ENCODE measurements around the gene KPNB1.

KPNB1 gene

DNA sequence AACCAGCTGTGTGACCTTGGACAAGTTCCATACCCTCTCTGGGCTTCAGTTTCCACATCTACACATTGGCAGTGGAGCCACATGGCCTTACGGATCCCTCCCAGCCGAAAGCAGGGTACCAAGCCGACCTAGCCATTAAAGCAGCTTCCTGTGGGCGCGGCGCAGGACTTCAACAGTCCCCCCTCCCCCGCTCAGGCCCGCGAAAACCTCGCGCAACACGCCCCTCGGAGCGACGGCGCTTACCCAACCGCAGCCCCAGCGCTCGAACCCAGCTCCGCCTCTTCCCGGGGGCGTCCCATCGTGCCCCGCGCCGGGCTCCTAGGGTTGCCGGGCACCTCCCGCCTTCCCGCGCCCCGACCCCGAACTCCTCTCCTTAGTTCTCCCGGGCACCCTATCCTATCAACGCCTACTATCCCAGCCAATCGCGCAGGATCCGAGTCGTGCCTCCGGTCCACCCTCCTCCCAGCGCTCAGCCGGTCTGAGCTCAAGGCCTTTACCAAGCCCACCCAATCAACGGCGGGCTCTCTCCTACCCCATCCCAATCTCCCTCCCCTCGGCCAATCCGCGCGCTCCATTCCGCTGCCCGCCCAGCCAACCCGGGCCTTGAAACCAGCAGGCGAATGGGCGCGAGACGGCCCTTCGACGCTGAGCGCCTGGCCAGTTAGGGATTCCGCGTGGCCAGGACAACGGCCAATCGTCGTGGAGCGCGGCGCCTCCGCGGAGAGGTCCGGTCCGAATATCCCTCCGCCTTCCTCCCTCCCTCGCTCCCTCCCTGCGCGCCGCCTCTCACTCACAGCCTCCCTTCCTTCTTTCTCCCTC lies at the start of gene KPNB1:
Gene KPNB1 (plus strand): TSS at position 767 of the 819 bp plus-strand sequence. CDS start 326 bp downstream, outside the sequence.
- in situ Hi-C loops (cut with HindIII; ENCODE audit: low sequenced_read_pairs), result no loop called here

DNA sequence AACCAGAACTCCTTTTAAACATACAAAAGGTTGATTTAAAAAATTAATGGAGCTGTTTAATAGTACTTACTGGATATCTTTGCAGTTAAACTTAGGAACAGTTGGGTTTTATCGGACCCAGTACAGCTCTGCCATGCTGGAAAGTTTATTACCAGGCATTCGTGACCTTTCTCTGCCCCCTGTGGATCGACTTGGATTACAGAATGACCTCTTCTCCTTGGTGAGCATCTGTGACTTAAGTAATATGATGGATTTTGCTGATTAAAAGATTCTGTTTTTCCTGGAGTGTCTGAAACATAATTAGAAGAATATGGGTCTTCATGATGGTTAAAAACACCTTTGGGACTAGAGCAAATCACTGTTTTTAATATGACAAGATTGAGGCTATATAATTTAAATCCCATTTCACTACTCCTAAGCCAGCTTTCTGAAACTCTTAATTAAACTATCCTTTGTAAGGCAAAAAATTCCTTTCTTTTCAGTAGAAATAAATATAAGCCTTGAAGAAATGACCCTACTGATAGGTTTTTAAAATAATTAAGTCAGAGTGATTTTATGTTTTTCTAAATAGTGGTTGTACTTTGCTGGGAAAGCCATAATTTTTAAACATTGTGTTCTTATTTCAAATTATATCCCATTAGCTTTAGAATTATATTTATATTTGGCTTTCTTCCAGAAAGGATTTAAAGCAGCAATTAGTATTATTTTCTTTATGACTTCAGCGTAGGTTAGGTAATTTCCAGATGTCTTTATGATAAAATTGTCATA lies 45.7 kb upstream of the KPNB1 start:
- in situ Hi-C loops (cut with HindIII; ENCODE audit: low sequenced_read_pairs), result no loop called here

DNA sequence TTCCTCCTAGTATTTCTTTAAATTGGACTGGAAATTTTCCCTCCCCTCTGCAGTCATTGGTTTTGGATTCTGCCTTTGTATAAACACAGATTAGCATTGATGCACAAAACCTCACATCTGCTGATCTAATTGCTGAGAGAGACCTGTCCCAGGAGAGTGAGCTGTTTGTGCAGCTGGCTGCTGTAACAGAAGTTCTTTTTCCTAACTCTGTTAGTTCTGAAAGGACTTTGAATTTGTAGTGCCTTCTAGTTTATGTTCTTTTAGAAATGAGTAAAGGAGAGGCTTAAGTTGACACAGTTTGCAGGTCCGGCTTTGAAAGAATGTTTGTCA lies 45.2 kb upstream of the KPNB1 start:
- in situ Hi-C loops (cut with HindIII; ENCODE audit: low sequenced_read_pairs), result no loop called here

DNA sequence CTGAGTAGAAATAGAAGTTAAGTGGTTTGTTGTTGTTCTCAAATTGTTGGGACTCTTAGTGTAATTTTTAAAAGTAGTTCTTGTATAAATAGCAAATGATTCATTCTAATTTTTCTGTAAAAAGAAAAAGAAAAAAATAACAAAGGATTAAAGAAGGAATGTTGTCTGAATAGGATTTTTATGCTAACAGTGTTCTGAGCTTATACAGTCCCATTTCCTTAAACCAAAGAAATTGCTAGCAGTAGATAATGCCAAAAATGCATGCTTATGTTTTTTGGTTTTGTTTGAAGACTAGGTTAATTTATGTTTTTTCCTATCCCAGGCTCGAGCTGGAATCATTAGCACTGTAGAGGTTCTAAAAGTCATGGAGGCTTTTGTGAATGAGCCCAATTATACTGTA lies 44.7 kb upstream of the KPNB1 start:
- in situ Hi-C loops (cut with HindIII; ENCODE audit: low sequenced_read_pairs), result no loop called here

DNA sequence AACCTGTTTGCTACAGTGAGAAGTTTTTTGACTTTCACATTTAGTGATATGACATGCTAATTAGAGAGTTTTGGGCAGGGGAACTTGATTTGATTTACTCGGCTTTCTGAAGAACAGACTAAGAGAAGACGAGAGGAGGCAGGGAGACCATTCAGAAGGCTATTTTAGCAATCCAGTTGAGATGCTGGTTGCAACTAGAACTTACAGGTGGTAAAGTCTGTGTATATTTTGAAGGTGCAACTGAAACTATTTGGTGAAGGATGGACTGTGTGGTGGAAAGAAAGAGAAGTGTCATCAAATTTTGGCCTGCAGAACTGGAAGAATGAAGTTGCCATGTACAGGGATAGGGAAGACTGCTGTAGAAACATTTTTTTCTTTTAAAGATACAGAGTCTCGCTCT lies 42.2 kb upstream of the KPNB1 start:
- in situ Hi-C loops (cut with HindIII; ENCODE audit: low sequenced_read_pairs), result no loop called here

DNA sequence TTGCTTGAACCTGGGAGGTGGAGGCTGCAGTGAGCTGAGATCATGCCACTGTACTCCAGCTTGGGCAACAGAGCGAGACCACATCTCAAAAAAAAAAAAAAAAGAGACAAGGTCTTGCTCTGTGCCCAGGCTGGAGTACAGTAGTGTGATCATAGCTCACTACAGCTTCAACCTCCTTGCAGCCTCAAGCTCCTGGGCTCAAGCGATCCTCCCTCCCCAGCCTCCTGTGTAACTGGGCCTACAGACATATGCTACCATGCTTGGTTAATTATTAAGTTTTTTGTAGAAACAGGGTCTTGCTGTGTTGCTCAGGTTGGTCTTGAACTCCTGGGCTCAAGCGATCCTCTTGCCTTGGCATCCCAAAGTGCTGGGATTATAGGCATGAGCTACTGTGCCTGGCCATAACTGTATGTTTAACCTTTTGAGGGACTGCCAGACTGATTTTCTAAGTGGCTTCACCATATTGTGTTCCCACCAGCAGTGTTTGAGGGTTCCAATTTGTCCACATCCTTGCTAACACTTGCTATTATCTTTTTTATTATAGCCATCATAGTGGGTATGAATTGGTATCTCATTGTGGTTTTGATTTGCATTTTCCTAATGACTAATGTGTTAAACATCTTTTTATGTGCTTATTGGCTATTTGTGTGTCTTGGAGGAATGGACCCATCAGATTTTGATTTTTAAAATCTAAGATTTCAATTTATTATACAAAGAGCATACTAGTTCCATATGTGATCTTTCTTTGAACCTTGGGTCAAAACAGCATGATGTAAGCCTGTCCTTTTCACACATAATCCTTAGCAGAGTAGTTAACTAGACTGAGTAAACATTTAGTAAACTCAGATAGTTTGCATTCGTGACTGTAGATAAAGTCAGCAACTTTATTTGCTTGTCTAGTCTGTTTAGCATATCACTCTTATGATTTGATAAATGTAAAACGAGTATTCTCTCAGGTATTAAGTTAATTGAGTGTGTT lies 38.1 kb upstream of the KPNB1 start:
- in situ Hi-C loops (cut with HindIII; ENCODE audit: low sequenced_read_pairs), result no loop called here

DNA sequence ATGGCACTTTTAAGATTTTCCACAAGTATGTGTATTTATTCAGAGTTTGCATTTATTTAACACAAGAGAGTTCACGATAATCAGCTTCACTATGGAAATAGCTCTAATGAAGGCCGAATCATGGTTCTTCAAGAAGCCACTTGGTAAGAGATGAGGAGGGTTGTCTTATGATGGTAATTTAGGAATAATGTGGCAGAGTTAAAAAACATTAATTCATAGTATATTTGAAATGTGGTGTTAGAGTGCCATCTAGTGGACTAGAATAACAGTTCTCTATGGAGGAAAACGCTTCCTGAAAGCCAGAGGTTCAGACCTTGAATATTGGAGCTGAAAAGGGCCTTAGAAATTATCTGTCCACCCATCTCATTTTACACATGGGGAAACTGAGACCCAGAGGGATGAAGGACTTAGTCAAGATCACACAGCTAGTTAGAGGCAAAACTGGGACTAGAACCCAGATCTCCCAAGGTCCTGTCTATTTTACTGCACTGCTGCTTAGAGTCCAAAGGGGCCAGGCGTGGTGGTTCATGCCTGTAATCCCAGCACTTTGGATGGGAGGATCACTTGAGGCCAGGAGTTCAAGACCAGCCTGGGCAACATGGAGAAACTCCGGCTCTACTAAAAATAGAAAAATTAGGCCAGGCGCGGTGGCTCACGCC lies 33.8 kb upstream of the KPNB1 start:
- in situ Hi-C loops (cut with HindIII; ENCODE audit: low sequenced_read_pairs), result no loop called here

DNA sequence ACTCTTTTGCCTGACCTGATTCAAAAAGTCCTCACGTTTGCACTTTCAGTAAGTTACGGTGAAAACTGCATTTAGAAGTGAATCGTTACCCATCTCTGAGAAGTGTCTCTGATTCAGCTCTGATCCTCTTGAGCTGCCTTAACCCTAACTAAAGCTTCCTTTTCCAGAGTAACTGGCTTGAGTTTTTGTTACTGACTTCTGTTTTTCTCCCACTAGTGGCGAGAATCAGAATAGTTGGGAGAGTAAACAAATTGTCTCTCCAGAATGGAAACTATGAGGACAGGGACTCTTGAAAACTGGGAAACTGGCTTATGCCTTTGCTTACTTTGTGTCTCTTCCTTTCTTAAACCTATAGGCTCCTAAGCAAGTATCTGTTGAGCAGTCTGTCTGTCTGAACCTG lies 31.3 kb upstream of the KPNB1 start:
- in situ Hi-C loops (cut with HindIII; ENCODE audit: low sequenced_read_pairs), result no loop called here

DNA sequence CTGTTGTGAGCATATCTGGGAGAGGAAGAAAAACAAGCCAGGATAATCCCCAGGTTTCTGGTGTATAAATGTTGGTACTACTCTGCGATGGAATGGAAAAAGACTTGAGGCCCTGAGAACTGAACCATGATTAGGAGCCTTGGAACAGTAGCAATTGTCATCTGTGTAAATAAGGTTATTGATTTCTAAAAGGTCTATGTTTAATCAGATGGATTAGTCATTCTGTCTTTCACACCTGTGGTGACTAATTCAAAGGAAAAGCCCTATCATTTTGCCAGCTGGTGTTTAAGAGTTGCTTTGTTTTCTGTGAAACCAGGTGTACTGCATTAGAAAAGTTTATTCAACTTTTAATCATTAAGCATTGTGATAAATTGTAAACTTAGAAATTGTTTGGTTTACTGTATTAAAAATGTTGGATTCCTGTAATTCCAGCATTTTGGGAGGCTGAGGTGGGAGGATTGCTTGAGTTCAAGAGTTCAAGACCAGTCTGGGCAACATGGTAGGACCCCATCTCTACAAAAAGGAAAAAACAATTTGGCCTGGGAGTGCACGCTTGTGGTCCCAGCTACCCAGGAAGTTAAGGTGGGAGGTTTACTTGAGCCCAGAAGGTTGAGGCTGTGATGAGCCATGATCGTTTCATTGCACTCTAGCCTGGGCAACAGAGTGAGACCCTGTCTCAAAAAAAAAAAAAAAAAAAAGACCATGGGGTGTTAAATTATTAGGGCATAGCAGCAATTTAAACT lies 29.0 kb upstream of the KPNB1 start:
- in situ Hi-C loops (cut with HindIII; ENCODE audit: low sequenced_read_pairs), result no loop called here

DNA sequence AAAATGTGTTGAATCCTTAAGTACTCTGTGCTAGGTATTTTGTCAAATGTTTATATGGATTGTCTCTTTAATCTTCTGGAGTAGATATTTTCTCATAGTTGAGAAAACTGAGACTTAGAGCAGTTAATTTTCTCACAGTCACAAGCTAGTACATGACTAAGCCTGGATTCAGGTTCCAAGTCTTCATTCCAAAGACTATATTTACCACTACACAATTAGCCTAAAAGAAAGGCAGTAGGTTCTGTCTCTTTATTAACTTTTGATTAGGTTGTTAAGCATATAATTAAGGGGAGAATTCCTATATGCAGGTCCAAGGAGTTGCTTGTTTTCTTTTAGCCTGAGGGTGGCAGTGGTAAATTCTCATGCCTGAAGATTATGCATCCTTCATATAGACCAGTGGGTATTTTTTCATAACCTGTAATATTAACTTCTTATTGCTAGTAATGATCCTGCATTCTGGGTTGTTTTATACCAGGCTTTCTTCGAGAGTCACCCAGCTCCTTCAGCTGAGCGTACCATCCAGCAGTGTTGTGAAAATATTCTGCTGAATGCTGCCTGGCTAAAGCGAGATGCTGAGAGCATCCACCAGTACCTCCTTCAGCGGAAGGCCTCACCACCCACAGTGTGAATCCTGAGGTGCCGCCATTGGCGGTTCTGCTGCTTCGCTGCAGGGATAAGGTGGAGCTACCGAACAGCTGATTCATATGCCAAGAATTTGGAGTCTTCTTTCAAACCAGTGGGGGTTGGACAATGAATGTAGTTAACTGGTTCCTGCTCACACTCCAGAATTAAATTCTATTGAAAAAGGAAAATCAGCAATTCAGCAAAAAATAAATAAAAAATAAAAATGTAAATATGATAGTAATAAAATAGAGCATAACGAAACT lies 28.2 kb upstream of the KPNB1 start:
- in situ Hi-C loops (cut with HindIII; ENCODE audit: low sequenced_read_pairs), result no loop called here

DNA sequence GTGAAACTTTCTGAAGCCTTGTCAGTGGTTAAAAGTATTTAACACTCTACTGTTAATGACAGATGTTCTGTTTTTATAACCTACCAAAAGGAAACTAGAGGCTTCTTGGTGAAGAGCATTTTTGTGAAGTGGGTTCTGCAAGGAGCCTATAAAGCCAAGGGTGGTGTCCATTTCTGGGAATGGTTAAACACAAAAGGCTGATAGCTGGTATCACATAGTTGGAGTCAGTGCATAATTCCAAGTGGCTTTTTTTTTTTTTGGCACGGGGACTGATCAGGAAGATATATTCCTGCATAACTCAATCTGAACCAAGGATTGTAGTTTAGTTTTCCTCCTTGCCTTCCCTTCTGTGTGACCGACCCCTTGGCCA lies 27.6 kb upstream of the KPNB1 start:
- in situ Hi-C loops (cut with HindIII; ENCODE audit: low sequenced_read_pairs), result no loop called here

DNA sequence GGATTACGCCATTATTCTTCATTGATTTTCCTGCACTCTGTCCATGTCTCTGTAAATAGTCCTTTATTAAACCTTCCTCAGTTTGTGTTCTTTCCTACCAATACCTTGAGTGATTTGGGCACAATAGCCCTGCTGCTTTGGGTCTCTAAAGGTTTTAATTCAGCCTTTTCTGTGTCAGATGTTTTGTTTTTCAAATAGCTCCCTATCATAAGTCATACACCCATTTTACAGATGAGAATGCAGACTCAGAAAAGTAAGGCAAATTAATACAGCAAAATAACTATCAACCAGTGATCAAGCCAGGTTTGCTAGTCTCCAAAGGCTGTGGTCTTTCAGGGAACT lies 25.0 kb upstream of the KPNB1 start:
- in situ Hi-C loops (cut with HindIII; ENCODE audit: low sequenced_read_pairs), result no loop called here

DNA sequence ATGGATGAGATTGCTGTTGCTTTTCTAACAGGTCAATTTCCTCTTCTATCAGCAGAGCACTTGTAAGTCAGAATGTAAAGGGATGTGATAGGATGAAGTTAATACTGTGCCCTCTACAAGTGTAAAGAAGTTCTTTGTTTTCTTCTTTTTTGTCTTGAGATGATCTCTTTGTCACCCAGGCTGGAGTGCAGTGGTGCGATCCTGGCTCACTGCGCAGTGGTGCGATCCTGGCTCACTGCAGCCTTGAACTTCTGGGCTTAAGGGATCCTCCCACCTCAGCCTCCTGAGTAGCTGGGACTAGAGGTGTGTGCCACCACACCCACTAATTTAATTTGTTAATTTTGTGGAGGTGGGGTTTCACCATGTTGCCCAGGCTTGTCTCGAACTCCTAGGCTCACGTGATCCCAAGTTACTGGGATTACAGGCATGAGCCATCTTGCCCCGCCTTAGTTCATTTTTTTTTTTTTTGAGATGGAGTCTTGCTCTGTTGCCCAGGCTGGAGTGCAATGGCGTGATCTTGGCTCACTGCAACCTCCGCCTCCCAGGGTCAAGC lies 21.6 kb upstream of the KPNB1 start:
- in situ Hi-C loops (cut with HindIII; ENCODE audit: low sequenced_read_pairs), result no loop called here

DNA sequence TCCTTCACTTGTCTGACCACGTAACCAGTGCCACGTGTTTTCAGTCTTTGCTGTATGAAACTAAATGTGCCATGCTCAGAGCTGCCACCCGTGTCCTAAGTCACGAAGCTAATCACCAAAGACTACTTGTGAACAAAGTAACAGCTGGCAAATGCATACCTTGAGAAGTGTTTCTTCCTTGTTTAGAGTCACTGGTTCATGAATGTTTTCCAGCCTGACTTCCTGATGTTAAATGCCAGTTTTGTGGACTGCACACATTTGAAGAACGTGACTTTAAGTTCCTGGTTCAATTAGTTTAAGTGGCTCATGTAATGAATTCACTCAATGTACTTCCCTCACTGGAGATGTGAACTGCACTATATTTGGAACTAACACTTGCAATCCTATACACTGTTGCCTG lies 19.9 kb upstream of the KPNB1 start:
- in situ Hi-C loops (cut with HindIII; ENCODE audit: low sequenced_read_pairs), result no loop called here

DNA sequence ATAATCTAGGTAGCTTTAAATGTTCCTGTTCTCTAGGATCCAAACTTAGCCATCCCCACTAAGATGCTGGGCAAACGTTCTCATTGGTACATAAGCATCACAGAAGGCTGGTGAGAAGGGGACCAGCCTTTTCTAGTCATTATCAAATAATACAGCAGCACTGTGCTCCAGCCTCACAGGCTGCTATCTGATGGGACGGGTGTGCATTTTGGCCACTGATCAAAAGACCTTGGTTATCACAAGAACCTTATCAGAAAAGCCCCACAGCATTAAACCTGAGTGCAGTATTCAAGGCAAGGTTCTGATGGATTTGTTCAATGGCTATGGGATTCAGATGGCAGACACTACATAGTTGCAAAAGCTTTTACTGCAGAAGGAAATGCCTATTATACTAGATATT lies 19.1 kb upstream of the KPNB1 start:
- in situ Hi-C loops (cut with HindIII; ENCODE audit: low sequenced_read_pairs), result no loop called here

DNA sequence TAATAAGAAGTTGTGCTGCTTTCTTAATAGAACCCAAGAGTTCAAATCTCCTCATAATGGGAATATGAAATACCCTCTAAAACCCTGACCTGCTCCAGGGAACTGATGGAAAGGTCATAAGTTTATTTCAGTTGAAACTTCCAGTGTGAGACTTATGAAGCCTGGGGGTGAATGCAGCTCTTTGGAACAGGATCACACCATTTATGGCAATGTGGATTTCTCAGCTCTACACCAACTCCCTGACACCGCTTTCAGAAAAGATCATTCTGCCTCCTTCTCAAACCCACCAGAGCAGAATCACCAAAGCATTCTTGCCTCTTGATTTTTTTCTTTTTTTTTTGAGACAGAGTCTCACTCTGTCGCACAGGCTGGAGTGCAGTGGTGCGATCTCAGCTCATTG lies 16.7 kb upstream of the KPNB1 start:
- in situ Hi-C loops (cut with HindIII; ENCODE audit: low sequenced_read_pairs), result no loop called here

DNA sequence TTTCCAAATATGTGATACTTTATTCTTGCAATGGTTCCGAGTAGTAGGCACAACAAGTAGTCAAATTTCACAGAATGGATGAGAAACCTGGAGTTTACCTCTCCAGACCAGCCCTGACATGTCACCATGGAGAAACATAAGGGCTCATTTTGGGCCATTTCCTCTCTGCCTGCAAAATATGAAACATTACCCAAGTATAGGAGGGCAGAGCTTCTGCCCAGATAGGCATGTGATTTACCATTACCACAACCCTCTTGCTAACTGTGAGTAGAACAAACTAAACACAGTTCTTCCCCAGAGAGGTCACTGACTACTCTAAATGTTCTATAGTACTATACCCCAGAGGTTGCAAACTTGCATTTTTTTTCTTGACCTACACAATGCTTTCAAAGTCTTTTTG lies 15.7 kb upstream of the KPNB1 start:
- in situ Hi-C loops (cut with HindIII; ENCODE audit: low sequenced_read_pairs), result no loop called here

DNA sequence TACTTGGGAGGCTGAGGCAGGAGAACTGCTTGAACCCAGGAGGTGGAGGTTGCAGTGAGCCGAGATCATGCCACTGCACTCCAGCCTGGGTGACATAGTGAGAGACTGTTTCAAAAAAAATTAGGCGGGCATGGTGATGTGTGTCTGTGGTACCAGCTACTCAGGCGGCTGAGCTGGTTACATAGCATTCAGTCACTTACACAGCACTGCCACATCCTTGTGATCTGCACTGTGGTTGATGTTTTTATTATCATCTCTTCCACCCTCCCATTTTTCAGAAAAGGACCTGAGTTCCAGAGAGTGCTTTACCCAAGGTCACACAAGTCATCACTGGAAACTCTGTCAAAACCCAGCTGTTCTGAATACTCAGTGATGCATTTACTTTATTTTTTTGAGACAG lies 14.8 kb upstream of the KPNB1 start:
- in situ Hi-C loops (cut with HindIII; ENCODE audit: low sequenced_read_pairs), result no loop called here

DNA sequence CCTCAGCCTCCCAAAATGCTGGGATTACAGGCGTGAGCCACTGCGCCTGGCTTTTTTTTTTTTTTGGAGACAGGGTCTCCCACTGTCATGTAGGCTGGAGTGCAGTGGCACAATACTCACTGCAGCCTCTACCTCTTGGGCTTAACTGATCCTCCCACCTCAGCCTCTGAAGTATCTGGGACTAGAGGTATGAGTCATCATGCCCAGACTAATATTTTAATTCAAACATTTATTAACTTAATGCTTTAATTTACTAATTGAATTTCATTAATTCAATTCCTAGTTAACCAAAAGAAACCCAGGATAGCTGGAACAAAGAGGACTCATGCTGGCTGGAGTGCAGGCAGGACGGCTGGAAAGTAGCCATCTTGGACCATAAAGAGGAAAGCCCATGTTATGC lies 14.0 kb upstream of the KPNB1 start:
- in situ Hi-C loops (cut with HindIII; ENCODE audit: low sequenced_read_pairs), result no loop called here
